ENCODE results near the gene IGSF3.
"Not testable (repeated sequence)": the region's sequence is repeated elsewhere in the genome, so short reads cannot be mapped to it uniquely, and the experiment has no call there.

GRCh38 chr1:116595065-116595840 is 72.3 kb downstream of the IGSF3 start:
- not testable (repeated sequence) for TF ChIP-seq YY1 (IDR thresholded peaks at IDR 0.05; ENCODE audit: insufficient read depth, insufficient read length); ZNF274 (IDR thresholded peaks at IDR 0.05; ENCODE audit: low read depth, low read length); SUZ12 (IDR thresholded peaks at IDR 0.05; ENCODE audit: extremely low read depth, insufficient read depth, insufficient read length)

Data from NT2/D1 (cell line).